GM12801 (cell line): Measurements from ENCODE around the gene SLC12A8.

ENCODE experiments used
- CTCF ChIP-seq: IDR thresholded peaks from one replicate; pipeline ENCODE4 v1.5.1; 2011; ENCODE audit warnings: control low read depth; ENCODE audit not compliant: insufficient read length; ENCODE audit errors: extremely low read depth

The SLC12A8 gene

GRCh38 chr3:125151916-125152315 is 60.6 kb downstream of the SLC12A8 start:
- no peak for TF ChIP-seq CTCF

DNA sequence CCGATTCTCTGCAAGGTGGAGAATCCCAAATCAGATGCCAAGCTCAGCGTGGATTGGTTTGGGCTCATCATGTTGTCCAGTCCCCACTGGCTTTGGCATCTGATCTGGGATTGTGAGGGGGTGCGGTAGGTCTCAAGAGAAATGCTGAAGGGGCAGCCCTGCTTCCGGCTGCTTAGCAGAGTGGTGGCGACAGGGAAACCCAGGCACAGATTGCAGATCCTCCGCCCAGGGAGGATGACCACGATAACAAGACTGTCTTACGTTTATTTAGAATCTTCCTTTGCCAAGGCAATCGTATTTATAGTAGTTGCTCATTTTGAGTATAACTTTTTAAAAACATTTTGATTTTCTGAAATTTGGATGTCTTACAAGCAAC is 61.1 kb downstream of the SLC12A8 start:
- no peak for TF ChIP-seq CTCF

- TF ChIP-seq CTCF: peak; percentile 19
These were observed 61.8 kb downstream of the SLC12A8 start for GRCh38 chr3:125150525-125151441.

GRCh38 chr3:125149462-125149861 is 63.1 kb downstream of the SLC12A8 start:
- no peak for TF ChIP-seq CTCF

DNA sequence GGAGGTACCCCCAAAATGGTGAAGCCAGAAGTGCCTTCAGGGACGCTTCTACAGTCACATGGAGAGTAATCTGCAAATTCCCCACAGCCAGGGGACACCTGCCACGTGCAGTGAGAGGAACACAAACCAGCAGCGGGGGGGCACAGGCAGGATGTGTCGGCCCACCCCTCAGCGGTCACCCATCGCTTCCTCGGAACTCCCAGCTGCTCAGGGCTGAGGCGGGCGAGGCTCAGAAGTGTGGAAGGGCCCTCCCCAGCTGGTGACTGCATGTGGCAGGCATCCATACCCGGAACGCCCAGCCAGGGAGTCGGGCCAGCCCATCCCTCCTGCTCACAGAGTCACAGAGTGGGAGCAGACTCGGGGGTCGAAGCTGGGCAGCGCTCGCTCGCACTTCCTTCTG is 63.7 kb downstream of the SLC12A8 start:
- TF ChIP-seq CTCF: no peak

DNA sequence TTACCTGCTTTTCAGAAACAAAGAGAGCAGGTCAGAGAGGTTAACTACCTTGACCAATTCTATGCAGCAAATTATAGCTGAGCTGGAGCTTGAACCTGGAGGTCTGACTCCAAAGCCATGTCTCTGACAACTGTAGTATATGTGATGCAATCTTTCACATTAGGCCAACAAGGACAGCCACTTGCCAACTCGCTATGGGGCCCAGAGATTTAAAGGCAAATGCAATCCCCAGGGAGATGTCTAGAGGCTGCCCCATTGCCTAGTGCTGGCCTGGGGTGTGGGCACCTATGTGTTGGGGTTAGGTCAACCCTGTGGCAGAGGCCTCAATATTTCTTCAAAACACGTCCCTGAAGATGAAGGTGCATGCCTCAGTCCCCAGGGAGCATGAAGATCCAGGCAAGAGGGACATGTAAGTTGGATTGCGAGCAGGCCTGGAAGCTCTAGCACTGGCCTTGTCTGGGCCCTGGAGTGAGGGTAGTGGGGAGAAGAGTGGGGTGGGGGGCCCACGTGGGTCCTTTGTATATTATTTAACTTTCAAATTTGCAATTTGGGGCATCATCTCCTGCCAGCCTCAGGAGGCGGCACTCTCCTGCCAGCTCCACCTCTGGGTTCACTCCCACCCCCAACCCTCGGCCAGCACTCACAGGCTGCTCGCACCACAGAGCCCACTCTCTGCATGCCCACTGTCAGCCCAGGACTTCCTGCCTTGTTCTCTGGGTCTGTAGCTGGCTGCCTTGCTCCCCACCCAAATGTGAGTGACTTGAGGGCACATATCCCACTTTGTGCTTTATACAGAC is 64.3 kb downstream of the SLC12A8 start:
- no peak for TF ChIP-seq CTCF

GRCh38 chr3:125147491-125147820 is 65.1 kb downstream of the SLC12A8 start:
- no peak for TF ChIP-seq CTCF
